Measurements from ENCODE around the gene PSMC3. TPM values are rescaled to one million over a fixed set of nuclear protein-coding genes. Genes with fewer than 3 reads are reported as not detected.

The PSMC3 gene
- total RNA-seq, 1 donor from 2014 or later, result 97.2 TPM

- no peak overlapping the region for H3K4me3 Mint-ChIP-seq
- H3K9me3 Mint-ChIP-seq, result no peaks in the 10 kb centered on the region
- no peak overlapping the region for H3K27ac Mint-ChIP-seq
Observed at GRCh38 chr11:47387944-47388696, 38.1 kb downstream of the PSMC3 start.

GRCh38 chr11:47384498-47384897 lies 41.7 kb downstream of the PSMC3 start:
- no peak for TF ChIP-seq CTCF (IDR thresholded peaks at IDR 0.05; ENCODE audit: unreplicated experiment)
- Mint-ChIP-seq H3K4me1 (no peaks in the 10 kb centered on the region), H3K4me3 (no peak overlapping the region), H3K27me3 (ENCODE audit: low read depth) (no peaks in the 10 kb centered on the region), H3K36me3 (no peaks in the 10 kb centered on the region), H3K27ac (no peak overlapping the region), H3K9me3 (no peaks in the 10 kb centered on the region)
- no peak for DNase-seq (ENCODE audit: low spot score in 2 of 2, unreplicated experiment in 2 of 2)

More at GRCh38 chr11:47387944-47388696, 38.1 kb downstream of the PSMC3 start:
- TF ChIP-seq CTCF (IDR thresholded peaks at IDR 0.05; ENCODE audit: unreplicated experiment), result no peak
- H3K36me3 Mint-ChIP-seq, result no peaks in the 10 kb centered on the region
- no peaks in the 10 kb centered on the region for H3K27me3 Mint-ChIP-seq (ENCODE audit: low read depth)
- DNase-seq (ENCODE audit: low spot score in 2 of 2, unreplicated experiment in 2 of 2), result no peak
- H3K4me1 Mint-ChIP-seq, result no peaks in the 10 kb centered on the region

- TF ChIP-seq CTCF (IDR thresholded peaks at IDR 0.05; ENCODE audit: unreplicated experiment), result no peak
- H3K4me1 Mint-ChIP-seq, result no peaks in the 10 kb centered on the region
- no peak overlapping the region for H3K4me3 Mint-ChIP-seq
Observed at GRCh38 chr11:47383071-47383470, 43.2 kb downstream of the PSMC3 start.

GRCh38 chr11:47380078-47380477 lies 46.2 kb downstream of the PSMC3 start:
- H3K9me3 Mint-ChIP-seq, result no peaks in the 10 kb centered on the region
- H3K4me3 Mint-ChIP-seq, result no peak overlapping the region
- H3K4me1 Mint-ChIP-seq, result no peaks in the 10 kb centered on the region
- no peak overlapping the region for H3K27ac Mint-ChIP-seq
- no peaks in the 10 kb centered on the region for H3K36me3 Mint-ChIP-seq
- no peak for DNase-seq (ENCODE audit: low spot score in 2 of 2, unreplicated experiment in 2 of 2)
- no peaks in the 10 kb centered on the region for H3K27me3 Mint-ChIP-seq (ENCODE audit: low read depth)
- no peak for TF ChIP-seq CTCF (IDR thresholded peaks at IDR 0.05; ENCODE audit: unreplicated experiment)

More at GRCh38 chr11:47383071-47383470, 43.2 kb downstream of the PSMC3 start:
- no peak for DNase-seq (ENCODE audit: low spot score in 2 of 2, unreplicated experiment in 2 of 2)
- H3K27ac Mint-ChIP-seq, result no peak overlapping the region
- H3K27me3 Mint-ChIP-seq (ENCODE audit: low read depth), result no peaks in the 10 kb centered on the region
- no peaks in the 10 kb centered on the region for H3K9me3 Mint-ChIP-seq
- H3K36me3 Mint-ChIP-seq, result no peaks in the 10 kb centered on the region

GRCh38 chr11:47379317-47379716 lies 46.9 kb downstream of the PSMC3 start:
- DNase-seq (ENCODE audit: low spot score in 2 of 2, unreplicated experiment in 2 of 2), result no peak
- Mint-ChIP-seq H3K4me1 (no peaks in the 10 kb centered on the region), H3K36me3 (no peaks in the 10 kb centered on the region), H3K27ac (no peak overlapping the region), H3K9me3 (no peaks in the 10 kb centered on the region), H3K27me3 (ENCODE audit: low read depth) (no peaks in the 10 kb centered on the region), H3K4me3 (no peak overlapping the region)
- TF ChIP-seq CTCF (IDR thresholded peaks at IDR 0.05; ENCODE audit: unreplicated experiment), result no peak

Data from mesothelial cell of epicardium (in vitro differentiated cells).